Measurements from ENCODE around the gene NPIPB6.

NPIPB6 gene

GRCh38 chr16:28321700-28322411 is 41.5 kb downstream of the NPIPB6 start (continued):
- peak; percentile 27; the same call in 1 of the 2 replicates for TF ChIP-seq ZNF654 (tag by site-specific recombination; IDR thresholded peaks at IDR 0.05; ENCODE audit: low read depth)
- no peak for TF ChIP-seq ZNF830 (tag by site-specific recombination; IDR thresholded peaks at IDR 0.05; ENCODE audit: low read depth)
- no peak for TF ChIP-seq ZNF621 (tag by site-specific recombination; IDR thresholded peaks at IDR 0.05)
- peak; percentile 18; the same call in 1 of the 2 replicates for TF ChIP-seq ZNF121 (tag by site-specific recombination; IDR thresholded peaks at IDR 0.05)
- no peak for TF ChIP-seq ZNF175 (tag by site-specific recombination; IDR thresholded peaks at IDR 0.05)
- TF ChIP-seq ZNF530 (tag by site-specific recombination; IDR thresholded peaks at IDR 0.05; ENCODE audit: low read depth): no peak
- no peak for TF ChIP-seq ZNF114 (tag by site-specific recombination; IDR thresholded peaks at IDR 0.05)

DNA sequence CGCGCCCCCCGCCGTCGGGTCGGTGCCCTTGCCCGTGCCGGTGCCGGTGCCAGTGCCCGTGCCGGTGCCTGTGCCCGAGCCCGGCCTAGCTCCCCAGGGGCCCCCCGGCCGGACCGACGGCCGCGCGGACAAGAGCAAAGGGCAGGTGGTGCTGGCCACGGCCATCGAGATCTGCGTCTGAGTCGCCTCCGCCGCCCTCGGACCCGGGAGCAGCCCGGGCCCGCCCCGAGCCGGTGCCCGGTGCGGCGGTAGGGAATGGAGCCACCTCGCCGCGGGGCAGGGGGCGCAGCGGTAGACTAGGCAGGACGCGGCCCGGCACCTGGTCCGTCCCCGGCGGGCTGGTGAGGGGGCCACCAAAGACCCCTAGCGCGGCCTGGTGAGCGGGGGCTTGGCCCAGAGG is 42.6 kb downstream of the NPIPB6 start:
- TF ChIP-seq ZNF560 (tag by site-specific recombination; IDR thresholded peaks at IDR 0.05; ENCODE audit: borderline replicate concordance): no peak
- TF ChIP-seq SP3 (tag by site-specific recombination; IDR thresholded peaks at IDR 0.05): no peak
- no peak for TF ChIP-seq ZNF473 (tag by site-specific recombination; IDR thresholded peaks at IDR 0.05)
- no peak for TF ChIP-seq ZNF555 (tag by site-specific recombination; conservative IDR thresholded peaks at IDR 0.05)
- TF ChIP-seq, protein P1, sequence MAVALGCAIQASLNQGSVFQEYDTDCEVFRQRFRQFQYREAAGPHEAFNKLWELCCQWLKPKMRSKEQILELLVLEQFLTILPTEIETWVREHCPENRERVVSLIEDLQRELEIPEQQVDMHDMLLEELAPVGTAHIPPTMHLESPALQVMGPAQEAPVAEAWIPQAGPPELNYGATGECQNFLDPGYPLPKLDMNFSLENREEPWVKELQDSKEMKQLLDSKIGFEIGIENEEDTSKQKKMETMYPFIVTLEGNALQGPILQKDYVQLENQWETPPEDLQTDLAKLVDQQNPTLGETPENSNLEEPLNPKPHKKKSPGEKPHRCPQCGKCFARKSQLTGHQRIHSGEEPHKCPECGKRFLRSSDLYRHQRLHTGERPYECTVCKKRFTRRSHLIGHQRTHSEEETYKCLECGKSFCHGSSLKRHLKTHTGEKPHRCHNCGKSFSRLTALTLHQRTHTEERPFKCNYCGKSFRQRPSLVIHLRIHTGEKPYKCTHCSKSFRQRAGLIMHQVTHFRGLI (tag by site-specific recombination; IDR thresholded peaks at IDR 0.05): no peak
- no peak for TF ChIP-seq ZNF23 (tag by site-specific recombination; IDR thresholded peaks at IDR 0.05; ENCODE audit: borderline replicate concordance)
- TF ChIP-seq WT1 (tag by site-specific recombination; IDR thresholded peaks at IDR 0.05): no peak
- TF ChIP-seq, protein P2, sequence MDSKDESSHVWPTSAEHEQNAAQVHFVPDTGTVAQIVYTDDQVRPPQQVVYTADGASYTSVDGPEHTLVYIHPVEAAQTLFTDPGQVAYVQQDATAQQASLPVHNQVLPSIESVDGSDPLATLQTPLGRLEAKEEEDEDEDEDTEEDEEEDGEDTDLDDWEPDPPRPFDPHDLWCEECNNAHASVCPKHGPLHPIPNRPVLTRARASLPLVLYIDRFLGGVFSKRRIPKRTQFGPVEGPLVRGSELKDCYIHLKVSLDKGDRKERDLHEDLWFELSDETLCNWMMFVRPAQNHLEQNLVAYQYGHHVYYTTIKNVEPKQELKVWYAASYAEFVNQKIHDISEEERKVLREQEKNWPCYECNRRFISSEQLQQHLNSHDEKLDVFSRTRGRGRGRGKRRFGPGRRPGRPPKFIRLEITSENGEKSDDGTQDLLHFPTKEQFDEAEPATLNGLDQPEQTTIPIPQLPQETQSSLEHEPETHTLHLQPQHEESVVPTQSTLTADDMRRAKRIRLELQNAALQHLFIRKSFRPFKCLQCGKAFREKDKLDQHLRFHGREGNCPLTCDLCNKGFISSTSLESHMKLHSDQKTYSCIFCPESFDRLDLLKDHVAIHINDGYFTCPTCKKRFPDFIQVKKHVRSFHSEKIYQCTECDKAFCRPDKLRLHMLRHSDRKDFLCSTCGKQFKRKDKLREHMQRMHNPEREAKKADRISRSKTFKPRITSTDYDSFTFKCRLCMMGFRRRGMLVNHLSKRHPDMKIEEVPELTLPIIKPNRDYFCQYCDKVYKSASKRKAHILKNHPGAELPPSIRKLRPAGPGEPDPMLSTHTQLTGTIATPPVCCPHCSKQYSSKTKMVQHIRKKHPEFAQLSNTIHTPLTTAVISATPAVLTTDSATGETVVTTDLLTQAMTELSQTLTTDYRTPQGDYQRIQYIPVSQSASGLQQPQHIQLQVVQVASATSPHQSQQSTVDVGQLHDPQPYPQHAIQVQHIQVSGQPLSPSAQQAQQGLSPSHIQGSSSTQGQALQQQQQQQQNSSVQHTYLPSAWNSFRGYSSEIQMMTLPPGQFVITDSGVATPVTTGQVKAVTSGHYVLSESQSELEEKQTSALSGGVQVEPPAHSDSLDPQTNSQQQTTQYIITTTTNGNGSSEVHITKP (tag by site-specific recombination; IDR thresholded peaks at IDR 0.05): no peak
- no peak for TF ChIP-seq ZNF660 (tag by site-specific recombination; IDR thresholded peaks at IDR 0.05)
- no peak for TF ChIP-seq KLF7 (tag by site-specific recombination; IDR thresholded peaks at IDR 0.05; ENCODE audit: borderline replicate concordance)
- TF ChIP-seq ZNF624 (tag by site-specific recombination; IDR thresholded peaks at IDR 0.05): no peak
- no peak for TF ChIP-seq ZNF549 (tag by site-specific recombination; IDR thresholded peaks at IDR 0.05)
- no peak for TF ChIP-seq OSR2 (tag by site-specific recombination; IDR thresholded peaks at IDR 0.05)
- no peak for TF ChIP-seq ZNF202 (tag by site-specific recombination; IDR thresholded peaks at IDR 0.05; ENCODE audit: borderline replicate concordance)
- H3K27ac ChIP-seq (ENCODE audit: extremely low read depth, low read depth, low read length): no peak overlapping the region
- peaks cover 0 to 10% of the 10 kb centered on the region in 2 experiments; a peak in 1 of 3 replicates for H3K36me3 ChIP-seq (ENCODE audit: control insufficient read depth in 2 of 2, insufficient read depth in 1 of 2, low read length in 2 of 2)
- ChIA-PET POLR2A (interaction anchor here (0.5 kb wide), 1 partner anchor 33 kb away, joined by 3 read pairs; no protein-coding TSS in a partner anchor), CTCF (interaction anchor here (0.7 to 11.7 kb wide), 5 partner anchors 17 to 231 kb away, joined by 3 to 125 read pairs (median 4); no protein-coding TSS in a partner anchor)
- H3K4me1 ChIP-seq (ENCODE audit: control insufficient read depth, insufficient read depth, low read length): no peaks in the 10 kb centered on the region
- no peaks in the 10 kb centered on the region for H3K9me3 ChIP-seq (ENCODE audit: control insufficient read depth, insufficient read depth, low read depth, low read length)
- H3K4me3 ChIP-seq (ENCODE audit: low read depth, low read length): no peak overlapping the region

All from HEK293 (cell line).